Osteoblast (primary cell): Measurements from ENCODE around the gene AKAP12. TPM values are rescaled to one million over a fixed set of nuclear protein-coding genes. Genes with fewer than 3 reads are reported as not detected.

ENCODE experiments used
- DNase-seq: peaks from one replicate; pipeline ENCODE4 v3.0.0; 2011; ENCODE audit warnings: low spot score, mixed read lengths; ENCODE audit not compliant: insufficient read length; ENCODE audit errors: missing footprints
- H2AFZ ChIP-seq: 2 replicates; pipeline ENCODE4 v1.6.0; 2011; ENCODE audit warnings: mild to moderate bottlenecking, low read length
- H3K27ac ChIP-seq: 2 replicates; pipeline ENCODE4 v1.5.1; 2011; ENCODE audit warnings: mild to moderate bottlenecking, low read depth, low read length, moderate library complexity
- H3K27me3 ChIP-seq: 2 replicates; pipeline ENCODE4 v1.6.0; 2012; ENCODE audit warnings: mild to moderate bottlenecking, control low read depth, inconsistent platforms, low read length, moderate library complexity; ENCODE audit not compliant: insufficient read depth
- H3K36me3 ChIP-seq: 2 replicates; pipeline ENCODE4 v1.5.1; 2011; ENCODE audit warnings: mild to moderate bottlenecking, low read length, control low read depth, moderate library complexity; ENCODE audit not compliant: insufficient read depth
- H3K4me1 ChIP-seq: 2 replicates; pipeline ENCODE4 v1.5.1; 2011; ENCODE audit warnings: mild to moderate bottlenecking, low read length, control low read depth, moderate library complexity; ENCODE audit not compliant: insufficient read depth
- H3K4me2 ChIP-seq: 2 replicates; pipeline ENCODE4 v1.6.0; 2011; ENCODE audit warnings: mild to moderate bottlenecking, low read length; ENCODE audit not compliant: insufficient read depth
- H3K4me3 ChIP-seq: fragments of 200-600 bp; sonication (generic); 3 replicates; pipeline ENCODE4 v1.5.1; 2012; ENCODE audit warnings: mild to moderate bottlenecking, low read length, inconsistent platforms; ENCODE audit not compliant: insufficient read depth
- H3K79me2 ChIP-seq: 2 replicates; pipeline ENCODE4 v1.6.0; 2012; ENCODE audit warnings: mild to moderate bottlenecking, low read length, control low read depth, inconsistent platforms; ENCODE audit not compliant: insufficient read depth
- H3K9me3 ChIP-seq: 2 replicates; pipeline ENCODE4 v1.5.1; 2011; ENCODE audit warnings: low read depth, low read length, control low read depth
- H4K20me1 ChIP-seq: 2 replicates; pipeline ENCODE4 v1.6.0; 2012; ENCODE audit warnings: mild to moderate bottlenecking, low read length, control low read depth; ENCODE audit not compliant: insufficient read depth
- CTCF ChIP-seq: IDR thresholded peaks from 2 replicates; pipeline ENCODE4 v1.5.1; 2011; ENCODE audit warnings: mild to moderate bottlenecking, low read depth, low read length, moderate library complexity; ENCODE audit errors: extremely low read depth
- total RNA-seq: library from RNA; depleted of rRNA; stranded (reverse); fragments of >200 nt; gene quantifications from 2 replicates; pipeline ENCODE4 v1.2.3, GENCODE V29; 2012

The AKAP12 gene
- total RNA-seq, 1 donor = 67.3 TPM

GRCh38 chr6:151289399-151290007, 49.7 kb downstream of the AKAP12 start:
- no peaks in the 10 kb centered on the region for H3K9me3 ChIP-seq
- H4K20me1 ChIP-seq = no peaks in the 10 kb centered on the region
- no peaks in the 10 kb centered on the region for H3K27me3 ChIP-seq
- DNase-seq = no peak
- TF ChIP-seq CTCF = no peak
- no peaks in the 10 kb centered on the region for H3K79me2 ChIP-seq
- H3K4me3 ChIP-seq = no peak overlapping the region
- no peak overlapping the region for H3K27ac ChIP-seq
- H3K36me3 ChIP-seq = no peaks in the 10 kb centered on the region
- no peaks in the 10 kb centered on the region for H3K4me1 ChIP-seq
- H3K4me2 ChIP-seq = no peak overlapping the region
- H2AFZ ChIP-seq = no peak overlapping the region

- Histone ChIP-seq H2AFZ (no peak overlapping the region), H3K4me2 (no peak overlapping the region), H3K36me3 (no peaks in the 10 kb centered on the region), H3K4me3 (no peak overlapping the region), H3K79me2 (no peaks in the 10 kb centered on the region), H4K20me1 (no peaks in the 10 kb centered on the region), H3K9me3 (no peaks in the 10 kb centered on the region), H3K4me1 (no peaks in the 10 kb centered on the region), H3K27ac (no peak overlapping the region), H3K27me3 (no peaks in the 10 kb centered on the region)
- no peak for DNase-seq
- no peak for TF ChIP-seq CTCF
These were observed 51.3 kb downstream of the AKAP12 start for GRCh38 chr6:151290877-151291721.

- Histone ChIP-seq H3K27me3 (no peaks in the 10 kb centered on the region), H3K79me2 (no peaks in the 10 kb centered on the region), H3K4me2 (no peak overlapping the region), H4K20me1 (no peaks in the 10 kb centered on the region), H3K9me3 (no peaks in the 10 kb centered on the region), H3K36me3 (no peaks in the 10 kb centered on the region), H3K4me3 (no peak overlapping the region), H3K4me1 (no peaks in the 10 kb centered on the region), H2AFZ (no peak overlapping the region), H3K27ac (no peak overlapping the region)
- DNase-seq = no peak
- no peak for TF ChIP-seq CTCF
These were observed 51.9 kb downstream of the AKAP12 start for GRCh38 chr6:151291722-151292059.

GRCh38 chr6:151292974-151293687, 53.4 kb downstream of the AKAP12 start:
- no peak for TF ChIP-seq CTCF
- Histone ChIP-seq H3K4me3 (no peak overlapping the region), H3K4me1 (no peaks in the 10 kb centered on the region), H3K27ac (no peak overlapping the region), H3K79me2 (no peaks in the 10 kb centered on the region), H3K27me3 (no peaks in the 10 kb centered on the region), H3K36me3 (no peaks in the 10 kb centered on the region), H3K4me2 (no peak overlapping the region), H3K9me3 (no peaks in the 10 kb centered on the region), H2AFZ (no peak overlapping the region), H4K20me1 (no peaks in the 10 kb centered on the region)
- DNase-seq = no peak
